AML-193 (cell line): ENCODE measurements around the gene CTNNBL1.

Experiments used
- DNase-seq, 2 experiments: peaks; one replicate each; lab custom pipeline; 2025; lab: John Stamatoyannopoulos, UW

The CTNNBL1 gene

GRCh38 chr20:37879843-37880242 is 186.0 kb downstream of the CTNNBL1 start:
- DNase-seq, result no peak

GRCh38 chr20:37880726-37881591 is 187.1 kb downstream of the CTNNBL1 start:
- DNase-seq, result no peak

DNA sequence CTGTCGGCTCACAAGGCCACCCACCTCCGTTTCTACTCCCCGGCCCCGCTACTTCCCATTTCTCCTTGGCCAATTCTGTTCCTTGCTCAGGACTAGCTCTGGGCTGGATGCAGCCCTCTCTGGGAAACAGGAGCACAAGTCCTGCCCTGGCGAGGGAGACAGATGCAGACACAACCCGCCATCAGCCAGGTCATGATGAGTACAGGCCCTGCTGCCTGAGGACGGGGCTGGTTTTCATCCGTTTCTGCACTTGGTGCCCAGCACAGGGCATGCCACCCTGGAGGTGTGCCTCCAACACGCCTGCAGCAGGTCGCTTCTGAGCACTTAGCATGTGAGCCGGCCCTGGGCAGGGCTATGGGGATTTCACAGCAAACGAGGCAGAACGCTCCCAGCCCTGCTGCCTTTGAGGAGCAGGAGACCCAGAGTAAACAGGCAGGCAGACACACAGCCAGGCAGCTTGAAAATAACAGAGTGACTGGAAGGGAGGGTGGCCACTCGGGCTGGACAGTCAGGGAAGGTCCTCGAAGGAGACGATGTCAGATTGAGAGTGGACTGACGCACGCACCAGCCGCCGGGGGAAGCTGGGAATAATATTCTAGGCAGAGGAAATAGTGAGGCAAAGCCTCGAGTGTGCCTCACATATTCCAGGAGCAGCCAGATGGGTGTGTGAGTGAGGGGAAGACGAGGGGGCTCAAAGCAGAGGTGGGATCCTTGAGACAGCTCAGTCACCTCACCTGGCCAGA is 187.9 kb downstream of the CTNNBL1 start:
- no peak for DNase-seq

DNA sequence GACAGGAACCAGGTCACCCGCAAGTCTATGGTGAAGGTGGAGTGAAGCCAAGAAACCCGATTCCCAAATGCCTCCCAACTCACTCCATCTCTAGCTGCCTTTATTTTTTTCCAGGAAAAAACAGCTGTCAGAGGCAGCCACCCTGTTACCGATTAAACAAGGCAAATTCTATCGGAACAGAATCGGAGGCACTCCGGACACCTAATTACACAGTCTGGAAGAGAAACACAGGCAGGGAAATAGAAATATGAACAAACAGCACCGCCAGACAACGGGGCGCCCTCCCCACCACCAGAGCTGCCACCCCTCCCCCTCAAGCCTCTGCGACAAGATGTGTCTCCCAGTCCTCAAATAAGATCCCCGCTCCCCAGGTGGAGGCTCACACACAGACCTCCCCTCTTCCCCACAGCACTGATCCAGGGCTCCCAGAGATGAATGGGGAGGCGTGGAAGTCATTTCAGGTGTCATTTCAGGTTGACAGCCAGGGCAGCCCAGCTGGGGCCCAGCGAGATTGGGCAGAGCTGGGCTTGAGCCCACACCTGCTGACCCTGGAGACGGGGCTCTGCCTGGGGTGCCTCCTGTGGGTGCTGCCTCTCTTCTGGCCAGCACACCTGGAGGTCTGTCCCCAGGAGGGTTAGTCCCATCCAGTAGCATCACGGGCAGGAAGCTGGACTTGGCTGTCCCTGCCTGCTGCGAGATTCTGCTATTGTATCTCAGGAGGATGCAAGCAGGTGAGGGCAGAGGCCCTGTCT is 189.3 kb downstream of the CTNNBL1 start:
- DNase-seq, result no peak

DNA sequence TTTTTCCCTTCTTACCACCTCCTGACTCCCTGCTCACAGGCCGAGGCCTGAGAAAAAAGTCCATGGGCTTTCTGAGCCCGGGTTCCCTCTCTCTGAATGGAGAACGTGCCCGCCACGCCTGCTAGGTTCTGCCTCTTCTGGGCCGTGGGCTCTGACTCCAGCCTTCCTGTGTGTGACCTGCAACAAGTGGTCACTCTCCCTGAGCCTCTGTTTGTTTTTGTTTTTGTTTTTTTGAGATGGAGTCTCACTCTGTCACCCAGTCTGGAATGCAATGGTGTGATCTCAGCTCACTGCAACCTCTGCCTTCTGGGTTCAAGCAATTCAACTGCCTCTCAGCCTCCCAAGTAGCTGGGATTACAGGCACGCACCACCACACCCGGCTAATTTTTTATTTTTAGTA is 191.2 kb downstream of the CTNNBL1 start:
- no peak for DNase-seq

DNA sequence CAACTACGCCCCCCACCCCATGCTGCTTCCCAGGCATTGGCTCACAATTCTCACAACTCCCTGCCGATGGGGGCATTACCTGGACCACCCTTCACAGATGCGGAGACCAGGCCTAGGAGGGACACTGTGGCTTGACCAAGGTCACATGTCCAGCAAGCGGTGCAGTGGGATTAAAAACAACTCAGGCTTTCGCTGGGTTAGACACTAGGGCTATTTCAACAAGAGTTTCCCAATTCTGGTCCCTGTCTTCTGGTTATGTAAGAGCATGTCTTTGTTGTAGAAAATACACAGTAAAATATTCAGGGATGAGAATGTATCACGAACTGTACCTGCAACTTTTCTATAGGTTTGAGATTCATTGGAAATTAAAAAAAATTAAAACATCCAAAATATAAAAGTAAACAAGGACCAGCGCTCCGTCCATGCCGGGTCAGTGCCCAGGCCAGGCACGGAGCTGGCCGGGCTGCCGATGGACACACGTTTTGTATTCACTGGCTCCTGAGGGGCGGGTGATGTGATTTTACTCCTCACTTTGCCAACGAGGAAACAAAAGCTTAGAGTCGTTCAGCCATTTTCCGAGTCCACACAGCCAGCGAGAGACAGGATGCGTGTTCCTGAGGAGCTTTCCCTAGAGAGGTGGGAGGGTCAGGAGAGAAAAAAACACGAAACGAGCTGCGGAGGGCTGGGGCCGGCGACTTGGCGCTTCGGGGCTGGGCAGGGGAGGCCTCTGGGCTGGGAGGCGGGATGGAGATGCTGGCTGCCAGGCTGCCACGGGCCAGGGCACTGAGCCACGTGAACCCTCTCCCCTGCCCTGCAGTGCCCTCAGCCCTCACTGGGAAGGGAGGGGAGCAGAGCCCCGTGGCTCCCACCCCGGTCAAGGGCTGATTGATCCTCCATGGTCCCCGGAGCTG is 192.0 kb downstream of the CTNNBL1 start:
- no peak for DNase-seq

GRCh38 chr20:37886851-37887297 is 193.0 kb downstream of the CTNNBL1 start:
- DNase-seq, result no peak

GRCh38 chr20:37888641-37889040 is 194.8 kb downstream of the CTNNBL1 start:
- DNase-seq, result no peak

- DNase-seq, result no peak
These were observed 196.3 kb downstream of the CTNNBL1 start for GRCh38 chr20:37890108-37890507.

DNA sequence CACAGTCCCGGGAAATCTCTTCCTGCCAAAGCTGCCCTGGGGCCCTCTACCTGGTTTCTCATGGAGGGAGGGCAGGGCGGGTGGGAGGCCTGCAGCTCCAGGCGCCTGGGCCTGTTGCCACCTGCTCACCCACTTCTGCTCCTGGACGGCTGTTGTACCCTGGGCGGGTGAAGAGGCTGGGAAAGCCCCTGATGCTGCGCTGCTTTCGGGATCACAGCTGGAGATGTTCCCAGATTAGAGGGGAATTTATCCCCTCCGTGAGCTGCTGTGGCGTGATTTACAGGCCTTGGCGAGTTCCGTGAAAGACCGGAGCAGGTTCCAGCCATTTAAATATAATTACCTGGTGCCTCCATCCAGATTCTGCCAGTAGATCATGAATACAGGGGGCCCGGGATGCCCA is 196.8 kb downstream of the CTNNBL1 start:
- DNase-seq, result no peak

DNA sequence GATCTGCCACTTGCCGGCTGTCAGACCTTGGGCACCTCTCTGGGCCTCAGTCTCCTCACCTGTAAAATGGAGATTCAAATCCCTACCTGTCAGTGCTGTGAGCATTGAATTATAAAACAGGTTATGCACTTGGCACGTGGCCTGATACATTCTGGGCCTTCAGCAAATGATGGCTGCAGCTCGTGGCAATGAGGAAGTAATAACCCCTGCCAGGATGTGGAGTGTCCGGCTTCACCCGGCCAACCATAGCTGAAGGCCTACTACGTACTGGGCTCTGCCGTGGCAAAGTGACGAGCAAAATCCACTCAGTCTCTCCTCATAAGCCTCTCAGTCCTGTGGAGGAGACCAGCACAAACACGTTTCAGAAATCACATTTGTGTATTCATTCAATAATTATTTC is 198.2 kb downstream of the CTNNBL1 start:
- DNase-seq, result no peak

DNA sequence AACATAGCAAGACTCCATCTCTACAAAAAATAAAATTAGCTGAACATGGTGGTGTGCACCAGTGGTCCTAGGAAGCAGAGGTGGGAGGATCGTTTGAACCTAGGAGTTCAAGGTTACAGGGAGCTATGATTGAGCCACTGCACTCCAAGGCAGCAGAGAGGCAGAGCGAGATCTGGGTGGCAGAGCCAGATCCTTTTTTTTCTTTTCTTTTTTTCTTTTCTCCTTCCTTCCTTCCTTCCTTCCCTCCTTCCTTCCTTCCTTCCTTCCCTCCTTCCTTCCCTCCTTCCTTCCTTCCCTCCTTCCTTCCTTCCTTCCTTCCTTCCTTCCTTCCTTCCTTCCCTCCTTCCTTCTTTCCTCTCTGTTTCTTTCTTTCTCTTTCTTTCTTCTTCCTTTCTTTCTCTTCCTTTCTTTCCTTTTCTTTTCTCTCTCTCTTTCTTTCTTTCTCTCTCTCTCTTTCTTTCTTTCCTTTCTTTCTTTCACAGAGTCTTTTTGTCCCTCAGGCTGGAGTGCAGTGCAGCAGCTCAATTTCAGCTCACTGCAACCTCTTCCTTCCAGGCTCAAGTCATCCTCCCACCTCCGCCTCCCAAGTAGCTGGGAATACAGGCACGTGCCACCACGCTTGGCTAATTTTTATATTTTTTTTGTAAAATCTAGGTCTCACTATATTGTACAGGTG is 199.9 kb downstream of the CTNNBL1 start:
- no peak for DNase-seq

DNA sequence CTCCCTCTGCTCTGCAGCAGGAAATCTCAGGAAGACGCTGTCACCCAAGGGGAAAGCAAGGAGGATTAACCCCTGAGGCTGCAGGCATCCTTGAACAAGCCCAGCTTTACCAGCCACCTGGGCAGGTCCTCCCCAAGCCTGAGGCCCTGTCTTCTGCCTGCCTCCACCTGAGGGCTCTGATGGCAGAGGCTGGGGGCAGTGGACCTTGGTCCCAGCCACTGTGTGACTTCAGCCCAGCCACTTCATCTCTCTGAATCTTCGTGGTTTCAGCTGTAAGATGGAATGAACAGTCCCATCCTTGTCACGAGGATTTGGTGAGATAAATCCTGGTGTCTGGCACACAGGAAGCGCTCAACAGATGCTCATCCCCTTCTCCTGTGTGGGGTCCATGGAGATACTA is 200.6 kb downstream of the CTNNBL1 start:
- no peak for DNase-seq

GRCh38 chr20:37895166-37895565 is 201.3 kb downstream of the CTNNBL1 start:
- no peak for DNase-seq

GRCh38 chr20:37896932-37897548 is 203.2 kb downstream of the CTNNBL1 start:
- no peak for DNase-seq

DNA sequence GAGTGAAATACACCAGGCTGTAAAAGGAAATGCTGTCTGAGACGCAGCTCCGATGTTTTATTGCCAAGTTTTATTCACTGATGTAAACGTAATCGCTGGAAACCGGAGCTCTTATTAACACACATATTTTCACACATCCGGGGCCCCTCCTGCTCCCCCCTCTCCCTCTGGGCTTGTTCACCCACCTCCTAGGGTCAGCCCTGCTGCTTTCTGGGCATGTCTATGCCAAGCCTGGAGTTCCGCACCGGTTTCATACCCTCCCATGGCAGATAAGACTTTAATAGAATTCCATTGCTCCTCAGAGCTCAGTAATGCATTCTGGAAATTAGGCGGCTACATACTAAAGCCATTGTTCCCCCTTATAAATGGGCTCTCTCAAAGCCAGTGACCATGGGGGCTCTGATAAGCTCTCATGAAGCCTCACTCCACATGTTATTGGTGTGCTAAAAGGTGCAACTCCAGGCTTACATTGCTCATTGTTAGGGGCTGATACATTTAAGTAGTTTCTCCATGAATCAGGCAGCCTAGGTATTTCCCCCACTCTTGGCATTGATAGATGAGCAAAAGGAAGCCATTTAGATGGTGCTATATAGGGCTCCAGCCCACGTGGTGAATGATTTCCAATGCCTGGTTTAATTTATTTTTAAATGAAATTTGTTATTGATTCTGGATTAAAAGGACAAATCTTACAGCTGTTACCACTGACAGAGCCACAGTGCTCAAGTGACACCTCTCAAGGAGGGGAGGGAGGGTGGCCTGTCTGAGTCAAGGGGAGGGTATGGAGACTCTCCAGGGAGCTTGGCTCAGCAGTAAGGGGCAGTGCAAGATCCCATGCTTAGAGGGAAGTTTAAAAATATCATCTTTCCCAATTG is 204.6 kb downstream of the CTNNBL1 start:
- no peak for DNase-seq

- DNase-seq, result no peak
These were observed 205.5 kb downstream of the CTNNBL1 start for GRCh38 chr20:37899105-37900045.

DNA sequence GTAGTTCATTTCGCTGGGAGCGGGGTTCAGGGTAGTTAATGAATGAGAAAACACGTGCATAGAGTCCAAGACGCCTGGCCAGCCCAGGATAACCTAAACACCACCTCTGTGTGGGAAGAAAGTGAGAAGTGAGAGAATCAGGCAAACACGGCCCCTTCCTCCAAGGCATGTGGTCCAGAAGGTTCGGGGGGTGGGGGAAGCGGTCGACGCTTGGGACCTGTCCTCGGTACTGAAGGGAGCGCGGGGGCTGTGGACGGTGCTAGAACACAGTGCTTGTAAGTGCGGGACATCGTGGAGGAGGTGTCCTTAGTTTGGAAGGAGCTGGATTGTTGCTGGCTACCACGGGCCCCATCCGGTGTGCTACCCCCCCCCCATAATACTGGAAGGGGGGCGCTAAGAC is 207.4 kb downstream of the CTNNBL1 start:
- DNase-seq, result no peak
